UCSD-AML1 (cell line): ENCODE data around the gene TSPOAP1.

ENCODE experiments used
- DNase-seq: peaks from one replicate; lab custom pipeline; 2025; ENCODE audit not compliant: unreplicated experiment; lab: John Stamatoyannopoulos, UW

Gene TSPOAP1

GRCh38 chr17:58363457-58364185 lies 35.0 kb upstream of the TSPOAP1 start:
- no peak for DNase-seq

- DNase-seq: no peak
These were observed 33.9 kb upstream of the TSPOAP1 start for GRCh38 chr17:58362368-58363014.

- DNase-seq: no peak
These were observed 31.9 kb upstream of the TSPOAP1 start for GRCh38 chr17:58360296-58361063.

DNA sequence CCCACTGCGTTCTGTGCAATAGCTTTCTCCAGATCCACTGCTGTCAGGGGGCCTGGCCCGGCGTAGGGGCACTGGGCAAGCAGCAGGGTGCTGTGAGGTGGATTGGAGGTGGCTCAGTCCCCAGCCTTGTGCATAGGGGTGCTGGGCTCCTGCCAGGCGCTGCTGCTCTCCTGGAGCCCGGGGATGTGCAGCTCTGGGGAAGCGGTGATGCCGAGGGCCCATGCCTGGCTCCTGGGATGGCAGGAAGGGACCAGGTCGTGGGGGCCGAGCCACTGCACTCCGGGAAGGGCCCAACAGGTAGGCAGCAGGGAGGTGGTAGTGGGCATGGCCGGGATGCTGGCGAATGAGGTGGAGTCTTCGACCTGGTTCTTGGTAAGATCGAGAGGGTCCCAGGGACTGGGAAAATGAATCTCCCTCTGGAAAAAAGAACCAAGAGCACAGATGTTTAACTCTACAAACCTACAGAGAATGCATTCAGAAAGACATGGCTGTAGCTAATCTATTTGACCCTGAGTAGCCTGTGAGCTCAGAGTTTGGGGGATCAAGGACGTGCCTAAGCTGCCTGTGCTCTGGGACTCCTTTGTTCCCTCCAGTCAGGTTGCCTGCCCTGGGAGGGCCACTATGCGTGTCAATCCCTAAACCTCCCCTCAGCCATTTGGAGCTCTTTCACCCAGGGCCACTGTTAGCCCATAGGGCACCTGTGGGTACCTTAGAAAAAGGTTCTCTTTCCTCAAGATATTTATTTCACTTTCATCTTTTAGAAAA lies 30.0 kb upstream of the TSPOAP1 start:
- no peak for DNase-seq

DNA sequence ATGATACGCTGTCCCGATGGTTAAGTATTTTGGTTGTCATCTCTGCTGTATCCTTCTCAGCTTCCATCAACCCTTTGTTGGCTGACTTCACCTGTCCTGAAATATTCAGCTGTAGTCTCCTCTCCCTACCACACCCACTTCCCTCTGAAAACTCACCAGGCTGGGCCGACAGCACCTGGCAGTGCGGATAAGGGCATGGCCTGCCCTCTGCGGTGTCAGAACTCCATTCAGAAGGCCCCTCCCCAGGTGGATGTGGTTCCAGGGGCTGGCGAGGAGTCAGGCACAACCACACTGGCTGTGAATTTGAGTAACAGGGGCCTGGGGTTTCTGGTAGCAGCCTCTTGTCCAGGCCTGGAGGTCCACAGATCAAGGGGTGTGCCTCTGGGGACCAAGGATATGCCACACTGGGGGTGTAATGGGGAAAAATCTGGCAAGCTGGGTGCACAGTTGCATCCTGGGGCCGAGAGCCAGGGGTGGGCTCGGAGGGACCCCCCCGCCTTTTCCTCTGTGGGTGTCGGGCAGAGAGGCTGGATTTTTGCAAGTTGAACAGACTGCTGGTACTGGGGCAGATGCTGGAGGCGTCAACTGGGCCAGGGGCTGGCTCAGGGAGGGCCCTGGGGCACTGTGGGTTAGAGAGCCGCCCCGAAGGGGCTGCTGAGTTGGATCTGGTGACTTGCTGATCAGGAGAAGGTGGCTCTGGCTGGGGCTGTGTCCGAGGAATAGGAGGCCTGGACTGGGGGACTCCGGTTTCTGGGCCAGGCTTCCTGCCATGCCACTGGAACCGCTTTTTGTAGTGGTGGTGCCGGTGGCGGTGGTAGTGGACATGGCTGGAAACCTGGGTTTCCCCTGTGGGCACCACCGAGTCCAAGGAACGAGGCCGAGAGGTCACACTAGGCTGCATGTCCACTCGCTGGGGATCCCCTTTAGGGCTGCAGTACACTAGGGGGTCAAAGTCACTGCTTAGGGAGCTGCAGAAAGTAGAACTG lies 29.0 kb upstream of the TSPOAP1 start:
- no peak for DNase-seq

GRCh38 chr17:58356231-58356630 lies 27.6 kb upstream of the TSPOAP1 start:
- no peak for DNase-seq

GRCh38 chr17:58354541-58355216 lies 26.1 kb upstream of the TSPOAP1 start:
- DNase-seq: no peak

- DNase-seq: no peak
These were observed 24.8 kb upstream of the TSPOAP1 start for GRCh38 chr17:58353389-58353825.

- no peak for DNase-seq
These were observed 24.2 kb upstream of the TSPOAP1 start for GRCh38 chr17:58352596-58353388.

GRCh38 chr17:58351831-58352595 lies 23.4 kb upstream of the TSPOAP1 start, which contains the start of gene SUPT4H1:
Gene SUPT4H1, minus strand, starts transcription at chr17:58352201. Its CDS starts 66 bp downstream, at chr17:58352135.
- DNase-seq: peak; percentile 93

DNA sequence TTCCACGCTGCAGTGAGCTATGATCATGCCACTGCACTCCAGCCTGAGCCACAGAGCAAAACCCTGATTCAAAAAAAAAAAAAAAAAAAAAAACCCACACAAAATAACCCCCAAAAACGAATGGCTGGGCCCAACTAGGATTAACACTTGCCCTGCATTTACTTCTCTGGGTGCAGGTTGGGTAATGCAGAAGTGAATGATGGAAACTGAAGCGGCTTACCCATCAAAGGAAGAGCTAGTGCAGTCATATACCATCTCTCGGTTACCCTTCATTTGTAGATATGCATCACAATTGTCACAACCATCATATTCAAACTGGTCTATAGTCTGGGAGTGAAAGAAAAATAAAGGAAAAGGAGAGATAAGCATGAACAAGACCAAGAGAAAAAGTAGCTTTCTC lies 22.6 kb upstream of the TSPOAP1 start:
- DNase-seq: no peak

- DNase-seq: no peak
These were observed 19.4 kb upstream of the TSPOAP1 start for GRCh38 chr17:58348038-58348437.

GRCh38 chr17:58345500-58345899 lies 16.9 kb upstream of the TSPOAP1 start:
- no peak for DNase-seq

DNA sequence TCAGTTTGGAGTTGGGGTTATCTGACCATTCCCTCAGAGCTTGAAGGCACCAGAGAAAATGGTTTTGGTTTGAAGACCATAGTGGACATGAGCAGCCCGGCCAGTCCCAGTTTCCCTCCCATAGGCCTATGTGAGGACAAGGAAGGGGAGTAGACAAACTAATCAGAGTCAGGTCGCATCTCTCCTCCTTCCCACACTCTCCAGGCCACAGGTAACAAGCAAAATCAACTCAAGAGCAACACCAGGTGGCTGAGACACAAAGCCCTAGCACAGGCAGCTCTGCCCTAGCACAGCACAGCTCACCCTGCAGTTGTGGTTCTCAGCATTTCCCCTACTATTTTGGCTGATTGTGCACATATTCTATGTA lies 16.2 kb upstream of the TSPOAP1 start:
- no peak for DNase-seq

DNA sequence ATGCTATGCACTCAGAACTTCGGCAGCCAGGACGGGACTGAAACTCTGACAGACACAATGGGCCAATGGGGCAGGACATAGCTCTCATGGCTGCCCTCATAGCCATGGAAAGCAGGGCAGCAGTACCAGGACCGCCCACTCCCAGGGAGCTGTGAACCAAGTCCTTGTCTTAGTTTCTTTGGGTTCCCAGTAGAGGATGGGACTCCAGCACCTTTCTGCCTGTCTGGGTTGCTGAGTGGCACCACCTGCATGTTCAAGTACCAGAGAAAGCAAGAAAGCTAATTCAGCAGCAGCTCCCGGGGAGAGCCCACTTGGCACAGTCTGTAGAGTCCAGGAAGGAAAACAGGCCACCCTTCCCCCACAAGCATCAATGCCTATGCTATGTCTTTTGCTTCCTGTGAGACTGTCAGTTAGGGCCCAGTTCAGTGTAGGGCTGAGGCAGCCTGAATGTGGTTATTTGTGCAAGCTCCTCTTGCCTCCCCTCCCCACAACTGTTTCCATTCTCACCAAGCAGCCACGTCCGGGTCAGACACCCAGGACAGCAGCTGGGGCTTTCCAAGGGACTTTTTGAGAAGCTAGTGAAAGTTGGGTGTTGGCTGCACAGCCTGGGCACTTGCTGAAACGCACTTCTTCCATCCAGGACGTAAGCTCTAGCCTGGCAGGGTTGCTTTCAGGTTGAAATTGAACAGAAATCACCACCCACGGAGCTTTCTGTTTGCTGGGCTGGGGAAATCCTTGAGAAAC lies 15.6 kb upstream of the TSPOAP1 start:
- DNase-seq: peak; percentile 86

DNA sequence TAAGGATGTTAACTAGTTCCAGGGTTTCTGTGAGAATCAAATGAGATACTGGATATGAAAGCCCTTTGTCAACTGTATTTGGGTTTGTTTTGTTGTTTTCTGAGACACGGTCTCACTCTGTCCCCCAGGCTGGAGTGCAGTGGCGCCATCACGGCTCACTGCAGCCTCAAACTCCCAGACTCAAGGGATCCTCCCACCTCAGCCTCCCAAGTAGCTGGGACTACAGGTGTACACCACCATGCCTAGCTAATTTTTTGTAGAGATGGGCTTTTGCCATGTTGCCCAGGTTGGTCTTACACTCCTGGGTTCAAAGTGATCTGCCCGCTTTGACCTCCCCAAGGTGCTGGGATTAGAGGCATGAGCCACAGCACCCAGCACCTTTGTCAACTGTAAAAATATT lies 14.5 kb upstream of the TSPOAP1 start:
- DNase-seq: no peak

DNA sequence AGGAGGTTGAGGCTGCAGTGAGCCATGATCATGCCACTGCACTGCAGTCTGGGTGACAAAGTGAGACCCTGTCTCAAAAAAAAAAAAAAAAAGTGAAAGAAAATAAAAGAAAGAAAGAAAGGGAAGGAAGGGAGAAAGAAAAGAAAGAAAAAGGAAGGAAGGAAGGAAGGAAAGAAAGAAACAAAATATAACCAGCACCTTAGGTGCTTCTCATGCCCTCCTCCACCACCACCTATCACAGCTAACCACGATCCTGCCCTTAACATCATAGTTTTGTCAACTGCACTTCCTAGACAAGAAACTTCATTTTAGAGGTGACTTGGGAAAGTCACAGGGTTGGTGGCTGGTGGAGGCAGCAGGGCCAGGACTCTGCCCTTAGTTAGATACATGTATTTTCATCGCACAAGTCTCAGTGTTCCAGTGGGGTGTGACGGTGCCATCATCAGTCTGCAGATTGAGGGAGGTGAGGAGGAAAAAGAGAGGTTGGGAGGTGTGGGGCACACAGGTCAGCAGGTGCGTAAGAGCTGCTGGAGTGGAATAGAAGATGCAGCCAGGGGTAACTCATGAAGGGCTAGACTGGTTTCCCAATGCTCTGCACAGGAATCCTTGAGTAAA lies 13.4 kb upstream of the TSPOAP1 start:
- DNase-seq: no peak
